ENCODE results near the gene DCDC2. TPM values are rescaled to one million over a fixed set of nuclear protein-coding genes. Genes with fewer than 3 reads are reported as not detected.

Gene DCDC2
- total RNA-seq, 6 experiments from 2014 or later: not detected

GRCh38 chr6:24225838-24226237 is 132.0 kb downstream of the DCDC2 start:
- H3K4me1 Mint-ChIP-seq (ENCODE audit: low read depth): no peaks in the 10 kb centered on the region
- H3K27ac Mint-ChIP-seq: no peak overlapping the region
- no peak for DNase-seq

GRCh38 chr6:24223115-24223919 is 134.5 kb downstream of the DCDC2 start:
- H3K4me3 Mint-ChIP-seq: no peak overlapping the region
- DNase-seq: no peak
- TF ChIP-seq, protein P1, sequence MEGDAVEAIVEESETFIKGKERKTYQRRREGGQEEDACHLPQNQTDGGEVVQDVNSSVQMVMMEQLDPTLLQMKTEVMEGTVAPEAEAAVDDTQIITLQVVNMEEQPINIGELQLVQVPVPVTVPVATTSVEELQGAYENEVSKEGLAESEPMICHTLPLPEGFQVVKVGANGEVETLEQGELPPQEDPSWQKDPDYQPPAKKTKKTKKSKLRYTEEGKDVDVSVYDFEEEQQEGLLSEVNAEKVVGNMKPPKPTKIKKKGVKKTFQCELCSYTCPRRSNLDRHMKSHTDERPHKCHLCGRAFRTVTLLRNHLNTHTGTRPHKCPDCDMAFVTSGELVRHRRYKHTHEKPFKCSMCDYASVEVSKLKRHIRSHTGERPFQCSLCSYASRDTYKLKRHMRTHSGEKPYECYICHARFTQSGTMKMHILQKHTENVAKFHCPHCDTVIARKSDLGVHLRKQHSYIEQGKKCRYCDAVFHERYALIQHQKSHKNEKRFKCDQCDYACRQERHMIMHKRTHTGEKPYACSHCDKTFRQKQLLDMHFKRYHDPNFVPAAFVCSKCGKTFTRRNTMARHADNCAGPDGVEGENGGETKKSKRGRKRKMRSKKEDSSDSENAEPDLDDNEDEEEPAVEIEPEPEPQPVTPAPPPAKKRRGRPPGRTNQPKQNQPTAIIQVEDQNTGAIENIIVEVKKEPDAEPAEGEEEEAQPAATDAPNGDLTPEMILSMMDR (IDR thresholded peaks at IDR 0.05): no peak
- H3K4me1 Mint-ChIP-seq (ENCODE audit: low read depth): no peaks in the 10 kb centered on the region
- H3K9me3 Mint-ChIP-seq: peaks cover 33% of the 10 kb centered on the region
- H3K36me3 Mint-ChIP-seq (ENCODE audit: low read depth): no peaks in the 10 kb centered on the region
- no peak overlapping the region for H3K27ac Mint-ChIP-seq
- H3K27me3 Mint-ChIP-seq (ENCODE audit: insufficient read depth): no peaks in the 10 kb centered on the region

More at GRCh38 chr6:24225838-24226237, 132.0 kb downstream of the DCDC2 start:
- Mint-ChIP-seq H3K27me3 (ENCODE audit: insufficient read depth) (no peaks in the 10 kb centered on the region), H3K4me3 (no peak overlapping the region), H3K36me3 (ENCODE audit: low read depth) (no peaks in the 10 kb centered on the region; the same call in 1 of the 2 replicates), H3K9me3 (peaks cover 36% of the 10 kb centered on the region)
- TF ChIP-seq, protein P1 (IDR thresholded peaks at IDR 0.05): no peak

DNA sequence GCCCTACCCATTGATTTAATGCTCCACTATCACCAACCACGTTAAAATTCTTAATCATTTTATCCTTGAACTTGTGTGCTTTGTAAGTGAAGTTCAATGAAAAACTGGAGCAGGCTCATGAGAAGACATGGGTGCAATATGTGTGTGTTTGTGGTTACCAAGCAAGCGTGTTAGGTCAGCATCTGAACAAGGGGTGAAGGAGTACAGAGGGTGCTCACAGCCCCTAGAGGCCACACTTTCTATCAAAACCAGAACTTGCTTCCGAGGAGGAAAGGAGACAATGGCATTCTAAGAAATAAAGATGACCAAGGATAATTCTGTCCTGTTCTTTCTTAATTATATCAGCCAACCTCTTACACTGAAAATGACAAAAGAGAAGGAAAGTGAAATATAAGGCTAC is 138.2 kb downstream of the DCDC2 start:
- Mint-ChIP-seq H3K4me3 (no peak overlapping the region), H3K9me3 (peaks cover 23% of the 10 kb centered on the region), H3K27me3 (ENCODE audit: insufficient read depth) (no peaks in the 10 kb centered on the region), H3K27ac (no peak overlapping the region), H3K36me3 (ENCODE audit: low read depth) (no peaks in the 10 kb centered on the region), H3K4me1 (ENCODE audit: low read depth) (no peaks in the 10 kb centered on the region)
- no peak for DNase-seq
- TF ChIP-seq, protein P1 (IDR thresholded peaks at IDR 0.05): no peak

DNA sequence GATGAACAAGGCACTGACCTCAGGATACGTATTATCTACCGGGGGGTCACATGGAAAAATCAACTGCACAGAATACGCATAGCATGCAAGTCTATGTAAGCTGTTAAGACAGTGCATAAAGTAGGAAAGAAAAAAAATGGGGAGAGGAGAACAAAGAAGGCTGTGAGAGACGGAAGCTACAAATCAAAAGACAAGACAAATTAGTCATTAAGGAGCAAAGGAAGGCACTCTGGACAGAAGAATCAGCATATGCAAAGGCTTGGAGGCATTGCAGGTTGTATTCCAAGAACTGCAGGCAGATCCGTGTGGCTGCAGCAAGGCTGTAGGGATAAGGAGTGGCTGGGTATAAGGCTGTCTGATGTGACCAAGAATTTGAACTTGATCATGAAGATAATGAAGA is 142.9 kb downstream of the DCDC2 start:
- Mint-ChIP-seq H3K4me1 (ENCODE audit: low read depth) (no peaks in the 10 kb centered on the region), H3K27ac (no peak overlapping the region), H3K36me3 (ENCODE audit: low read depth) (no peaks in the 10 kb centered on the region), H3K9me3 (peaks cover 14% of the 10 kb centered on the region), H3K4me3 (no peak overlapping the region), H3K27me3 (ENCODE audit: insufficient read depth) (no peaks in the 10 kb centered on the region)
- TF ChIP-seq, protein P1 (IDR thresholded peaks at IDR 0.05): no peak
- DNase-seq: no peak

DNA sequence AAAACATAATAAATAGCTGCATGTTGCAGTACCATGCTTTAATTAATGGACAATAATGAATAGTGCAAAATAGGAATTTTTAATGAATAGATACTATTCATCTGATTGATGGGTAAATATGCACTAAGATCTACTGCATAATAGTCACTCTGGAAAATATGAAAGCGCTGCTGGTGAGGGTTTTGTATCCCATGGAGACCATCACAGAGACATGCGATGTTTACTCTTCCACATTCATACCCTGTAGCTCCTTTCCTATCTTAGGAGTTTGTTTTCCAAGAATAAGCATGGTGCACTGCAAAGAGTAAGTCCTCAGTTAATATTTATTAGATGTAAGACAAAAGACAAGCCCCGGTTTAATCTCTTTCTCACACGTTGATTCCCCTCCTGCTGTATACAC is 150.4 kb downstream of the DCDC2 start:
- Mint-ChIP-seq H3K27ac (no peak overlapping the region), H3K4me1 (ENCODE audit: low read depth) (no peaks in the 10 kb centered on the region)
- TF ChIP-seq, protein P1 (IDR thresholded peaks at IDR 0.05): no peak

More for the DNA sequence above, 150.4 kb downstream of the DCDC2 start:
- Mint-ChIP-seq H3K9me3 (peaks cover 15% of the 10 kb centered on the region; the same call in 1 of the 2 replicates), H3K27me3 (ENCODE audit: insufficient read depth) (peaks cover 2% of the 10 kb centered on the region; the same call in 1 of the 2 replicates), H3K36me3 (ENCODE audit: low read depth) (no peaks in the 10 kb centered on the region), H3K4me3 (no peak overlapping the region)
- DNase-seq: no peak

Data from HFFc6 (cell line).